GM19455 (cell line): ENCODE data around the gene OSM.

Experiments
- ATAC-seq: cut with Tn5 transposase; IDR thresholded peaks from one replicate; pipeline ENCODE4 v1.9.1; 2021; ENCODE audit not compliant: unreplicated experiment

The OSM gene

GRCh38 chr22:30297991-30298701 lies 31.5 kb upstream of the OSM start:
- no peak for ATAC-seq

GRCh38 chr22:30297276-30297990 lies 30.8 kb upstream of the OSM start:
- no peak for ATAC-seq

- ATAC-seq: no peak
Observed at GRCh38 chr22:30296833-30297232, 30.2 kb upstream of the OSM start.

DNA sequence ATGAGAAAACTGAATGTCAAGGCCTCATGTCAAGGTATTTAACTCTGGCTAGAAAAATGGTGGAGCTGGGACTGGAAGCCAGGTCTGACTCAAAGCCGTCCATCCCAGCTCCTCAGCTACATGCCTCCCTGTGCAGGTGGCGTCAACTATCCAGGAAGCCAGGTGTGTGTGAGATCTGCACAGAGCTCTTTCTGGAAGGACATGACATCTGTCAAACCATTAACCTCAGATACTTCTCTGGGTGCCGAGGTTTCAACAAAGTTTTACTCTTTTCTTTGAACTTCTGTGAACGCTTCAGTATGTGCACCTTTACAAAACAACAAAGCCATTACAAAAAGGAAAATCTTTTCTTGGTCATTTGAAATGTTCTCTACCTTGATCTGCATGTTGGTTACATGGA lies 29.7 kb upstream of the OSM start:
- ATAC-seq: no peak

DNA sequence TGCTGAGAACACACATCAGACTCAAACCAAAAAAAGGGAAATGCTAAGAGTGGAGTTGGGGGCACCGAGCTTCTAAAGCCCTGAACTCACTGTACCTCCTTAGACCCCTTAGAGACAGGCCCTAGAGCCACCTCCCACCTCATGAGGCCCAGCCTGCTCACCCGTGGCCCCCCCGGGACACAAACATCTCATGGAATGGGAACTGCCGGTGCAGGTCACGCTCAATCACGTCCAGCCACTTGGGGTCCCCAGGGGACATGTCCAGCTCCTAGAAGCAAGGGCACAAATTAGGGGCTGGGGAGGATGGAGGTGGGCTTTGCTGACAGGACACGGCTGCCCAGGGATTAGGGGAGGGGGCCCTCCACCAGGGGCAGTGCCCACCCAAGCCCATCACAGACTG lies 28.9 kb upstream of the OSM start:
- ATAC-seq: no peak

DNA sequence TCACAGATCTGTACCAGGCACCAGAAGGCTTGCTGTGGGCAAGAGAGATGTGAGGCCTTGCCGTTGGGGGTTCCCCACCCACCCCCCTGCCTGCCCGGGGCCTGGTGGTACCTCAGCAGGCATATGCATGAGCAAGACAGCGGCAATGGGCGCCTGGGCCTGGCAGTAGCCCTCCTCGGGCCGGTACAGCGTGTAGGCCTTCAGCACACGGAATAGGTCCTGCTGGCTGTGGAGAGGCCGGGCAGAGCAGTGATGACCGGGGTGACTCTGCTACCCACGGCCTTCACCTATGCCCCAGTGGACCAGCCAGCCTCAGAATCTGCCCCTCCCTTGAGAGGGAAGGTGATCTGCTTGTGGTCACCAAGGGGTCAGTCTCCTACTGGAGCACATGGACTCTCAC lies 28.2 kb upstream of the OSM start:
- ATAC-seq: no peak

DNA sequence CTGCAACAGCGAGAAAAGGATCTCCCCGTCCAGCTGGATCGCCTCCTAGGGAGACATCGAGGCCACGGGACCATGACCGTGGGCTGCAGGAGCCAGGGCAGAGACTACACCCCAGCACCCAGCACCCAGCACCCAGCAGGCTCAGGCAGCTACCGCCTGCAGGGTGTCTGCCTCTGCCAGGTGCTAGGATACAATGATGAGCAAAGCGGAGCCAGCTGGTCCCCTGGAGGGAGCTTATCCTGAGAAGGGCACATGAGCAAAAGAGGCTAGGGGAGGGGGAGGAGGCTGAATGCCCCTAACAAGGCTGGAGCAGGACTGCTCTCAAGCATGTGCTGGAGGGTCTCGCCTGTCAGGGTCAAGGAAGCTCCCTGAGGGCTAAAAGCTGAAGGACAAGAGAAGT lies 27.4 kb upstream of the OSM start:
- ATAC-seq: no peak

DNA sequence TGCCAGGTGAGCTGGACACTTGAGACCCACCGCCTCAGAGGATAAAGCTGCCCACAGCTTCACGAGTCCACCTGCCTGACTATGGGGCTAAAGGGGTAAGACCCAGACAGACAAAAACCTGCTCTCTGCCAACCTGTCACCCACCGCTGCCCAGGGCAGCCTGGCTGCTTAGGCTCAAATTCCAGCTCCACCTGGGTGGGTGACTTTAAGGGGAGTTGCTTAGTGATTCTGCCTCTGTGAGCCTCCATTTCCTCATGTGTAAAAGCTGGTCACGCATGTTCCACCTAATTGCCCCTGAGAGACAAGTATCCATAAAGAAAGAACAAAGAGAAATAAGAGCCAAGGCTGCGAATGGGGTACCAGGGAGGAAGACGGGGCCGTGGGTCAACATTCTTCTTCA lies 26.4 kb upstream of the OSM start:
- ATAC-seq: no peak

- ATAC-seq: no peak
Observed at GRCh38 chr22:30292069-30292970, 25.7 kb upstream of the OSM start.

GRCh38 chr22:30291058-30291892 lies 24.6 kb upstream of the OSM start:
- no peak for ATAC-seq

DNA sequence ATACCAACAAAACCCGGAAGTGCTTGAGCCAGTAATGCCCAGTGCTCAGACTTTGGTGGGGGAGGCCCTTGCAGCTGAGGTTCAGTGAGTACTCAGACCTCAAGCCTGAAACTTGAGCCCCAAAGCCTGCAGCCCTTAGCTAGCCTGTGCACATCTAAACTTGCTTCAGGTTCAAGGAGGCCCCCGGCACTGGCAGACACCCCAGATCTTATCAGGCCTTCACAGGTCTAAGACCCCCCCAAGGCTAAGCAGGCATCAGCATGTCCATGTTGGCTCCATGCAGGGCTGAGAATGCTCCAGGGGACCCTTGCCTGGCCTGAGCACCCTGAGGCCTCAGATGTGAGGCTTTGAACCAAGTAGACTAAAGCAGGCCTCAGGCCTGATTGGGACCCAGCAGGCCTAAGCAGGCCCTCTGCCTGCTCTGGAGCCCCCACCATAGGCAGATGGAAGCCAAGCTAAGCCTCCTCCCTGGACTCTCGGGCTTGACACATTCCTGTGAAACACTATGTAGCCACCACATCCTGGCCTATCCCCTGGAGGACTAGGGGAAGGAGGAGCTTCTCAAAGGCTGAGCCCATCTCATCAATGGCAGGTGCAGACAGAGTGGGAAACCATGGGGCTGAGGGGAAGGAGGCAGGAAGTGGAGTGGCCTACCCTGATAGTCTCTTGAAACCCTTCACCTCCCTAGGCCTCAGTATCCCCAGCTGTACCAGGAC lies 23.8 kb upstream of the OSM start:
- no peak for ATAC-seq

DNA sequence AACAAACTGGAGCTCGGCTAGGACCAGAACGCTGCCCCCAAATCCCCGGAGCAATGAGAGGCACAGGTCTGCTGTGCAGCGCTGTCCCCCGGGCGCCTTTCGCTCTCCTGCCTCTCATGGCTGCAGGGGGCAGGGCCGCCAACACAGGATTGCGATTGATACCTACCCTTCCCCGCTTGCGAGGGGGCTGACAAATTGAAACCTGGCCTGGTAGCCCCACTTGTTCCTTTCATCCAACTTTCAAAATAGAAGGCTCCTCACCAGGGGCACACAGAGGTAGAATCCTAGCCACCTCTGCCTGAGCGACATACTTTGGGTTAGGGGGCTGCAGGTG lies 23.3 kb upstream of the OSM start:
- ATAC-seq: no peak

GRCh38 chr22:30289141-30289979 lies 22.7 kb upstream of the OSM start, which contains the start of gene CASTOR1:
CASTOR1 (minus strand) TSS chr22:30289505; CDS start chr22:30289497, 8 bp downstream.
- ATAC-seq: peak; percentile 61

GRCh38 chr22:30288419-30289140 lies 21.9 kb upstream of the OSM start:
- ATAC-seq: no peak

DNA sequence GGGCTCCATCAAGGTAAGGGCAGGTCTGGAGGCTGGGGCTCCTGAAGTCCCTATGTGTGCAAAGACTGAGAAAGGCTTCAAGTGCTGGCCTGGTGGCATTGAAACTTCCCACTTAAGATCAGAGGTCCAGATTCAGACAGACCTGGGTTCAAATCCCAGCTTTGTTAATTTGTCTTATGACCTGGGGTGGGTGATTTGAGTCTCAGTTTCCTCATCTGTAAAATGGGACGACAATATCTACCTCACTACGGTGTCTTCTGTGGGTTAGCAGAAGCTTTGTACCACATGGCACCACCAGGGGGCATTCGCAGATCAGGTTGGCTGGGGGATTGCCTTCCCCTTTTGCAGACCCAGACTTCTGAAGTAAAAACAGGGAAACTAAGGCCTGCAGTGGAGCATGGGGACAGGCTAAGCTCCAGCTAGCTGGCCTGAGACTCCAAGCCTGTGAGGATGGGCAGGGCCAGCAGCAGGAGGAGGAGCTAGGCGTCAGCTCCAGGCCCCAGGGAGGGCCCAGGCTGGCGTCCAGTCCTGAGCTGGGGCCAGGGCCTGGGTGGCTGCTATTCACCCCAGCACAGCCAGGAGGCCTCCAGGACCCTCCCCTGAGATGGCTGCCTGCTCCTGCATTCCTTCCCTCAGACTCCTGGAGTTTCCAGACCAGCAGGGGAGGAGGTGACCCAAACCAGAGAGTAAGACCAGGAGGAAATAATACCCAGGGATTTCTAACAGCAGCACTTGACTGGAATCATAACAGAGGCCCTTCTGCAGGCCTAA lies 21.2 kb upstream of the OSM start:
- no peak for ATAC-seq

GRCh38 chr22:30286813-30287647 lies 20.4 kb upstream of the OSM start:
- ATAC-seq: no peak

- no peak for ATAC-seq
Observed at GRCh38 chr22:30286331-30286730, 19.7 kb upstream of the OSM start.
